ENCODE results near the gene OPCML. TPM values are rescaled to one million over a fixed set of nuclear protein-coding genes. Genes with fewer than 3 reads are reported as not detected.

The OPCML gene
- total and polyA plus RNA-seq, 2 of the 13 experiments (the other 11 are each of a cell fraction or from before 2014, with no cell fraction given): not detected

DNA sequence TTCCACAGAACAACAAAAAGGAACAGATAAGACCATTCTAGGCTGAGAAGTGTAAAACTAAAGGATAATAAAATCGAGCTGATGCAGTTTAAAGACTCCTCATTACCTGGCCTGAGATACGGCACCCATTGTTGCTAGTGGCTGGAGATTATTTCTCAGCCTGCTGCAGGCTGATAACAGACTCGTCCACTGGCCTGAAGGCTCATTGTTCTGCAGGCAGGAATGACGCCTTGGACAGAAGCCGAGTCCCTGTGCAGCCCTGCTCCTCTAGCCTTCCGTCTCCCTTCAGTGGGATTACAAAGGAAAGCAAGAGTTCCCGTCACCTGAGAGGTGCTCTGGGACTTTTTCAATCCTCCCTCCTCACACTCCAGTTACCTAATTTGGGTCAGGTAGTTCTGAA is 1065.3 kb downstream of the OPCML start:
- Histone ChIP-seq H3K4me3 (replicated peaks in 1 of 3; ENCODE audit: insufficient read depth in 1 of 3, low read depth in 2 of 3, low read length in 3 of 3) (no peak overlapping the region), H3K9me3 (ENCODE audit: low read length) (peaks cover 59% of the 10 kb centered on the region), H3K36me3 (replicated peaks in 1 of 2; ENCODE audit: control insufficient read depth in 1 of 2, insufficient read depth in 2 of 2, low read length in 2 of 2) (no peaks in the 10 kb centered on the region), H3K79me2 (ENCODE audit: insufficient read depth, low read length) (no peaks in the 10 kb centered on the region), H4K20me1 (ENCODE audit: insufficient read depth, low read length) (no peaks in the 10 kb centered on the region), H3K4me2 (ENCODE audit: low read depth, low read length) (no peak overlapping the region), H3K27me3 (ENCODE audit: control insufficient read depth in 1 of 2, insufficient read depth in 2 of 2, low read length in 2 of 2) (peaks cover 0 to 1% of the 10 kb centered on the region in 2 experiments; a peak in 1 of 5 replicates), H3K9ac (ENCODE audit: insufficient read depth, low read depth, low read length) (no peak overlapping the region), H3K27ac (ENCODE audit: extremely low read length, insufficient read depth, low read length) (no peak overlapping the region), H2AFZ (ENCODE audit: low read length) (no peak overlapping the region), H3K4me1 (ENCODE audit: insufficient read depth, low read length) (no peaks in the 10 kb centered on the region)
- FAIRE-seq (no peak), ATAC-seq (no peak), DNase-seq (ENCODE audit: low spot score) (no peak)
- intact Hi-C loops (cut with micrococcal nuclease; ENCODE audit: unreplicated experiment): no loop called here
- ChIA-PET CTCF (ENCODE audit: low intra/inter-chr PET ratio, low total read pairs) (no interaction called here), POLR2A (no interaction called here)
- in situ Hi-C loops (cut with HindIII; ENCODE audit: extremely low pct_ligation_motif_present, low pct_unique_long_range_greater_than_20kb): no loop called here
- BruUV-seq (replicated peaks): no TSS peak
- 6% methylated on average over 5 of the region's 7 CpGs for WGBS (ENCODE audit: low lambda C conversion rate)
- no peak for TF ChIP-seq TEAD2 (CRISPR knock-in tag; IDR thresholded peaks at IDR 0.05)
- TF ChIP-seq ZNF891 (CRISPR knock-in tag; IDR thresholded peaks at IDR 0.05): no peak
- TF ChIP-seq, protein P1, sequence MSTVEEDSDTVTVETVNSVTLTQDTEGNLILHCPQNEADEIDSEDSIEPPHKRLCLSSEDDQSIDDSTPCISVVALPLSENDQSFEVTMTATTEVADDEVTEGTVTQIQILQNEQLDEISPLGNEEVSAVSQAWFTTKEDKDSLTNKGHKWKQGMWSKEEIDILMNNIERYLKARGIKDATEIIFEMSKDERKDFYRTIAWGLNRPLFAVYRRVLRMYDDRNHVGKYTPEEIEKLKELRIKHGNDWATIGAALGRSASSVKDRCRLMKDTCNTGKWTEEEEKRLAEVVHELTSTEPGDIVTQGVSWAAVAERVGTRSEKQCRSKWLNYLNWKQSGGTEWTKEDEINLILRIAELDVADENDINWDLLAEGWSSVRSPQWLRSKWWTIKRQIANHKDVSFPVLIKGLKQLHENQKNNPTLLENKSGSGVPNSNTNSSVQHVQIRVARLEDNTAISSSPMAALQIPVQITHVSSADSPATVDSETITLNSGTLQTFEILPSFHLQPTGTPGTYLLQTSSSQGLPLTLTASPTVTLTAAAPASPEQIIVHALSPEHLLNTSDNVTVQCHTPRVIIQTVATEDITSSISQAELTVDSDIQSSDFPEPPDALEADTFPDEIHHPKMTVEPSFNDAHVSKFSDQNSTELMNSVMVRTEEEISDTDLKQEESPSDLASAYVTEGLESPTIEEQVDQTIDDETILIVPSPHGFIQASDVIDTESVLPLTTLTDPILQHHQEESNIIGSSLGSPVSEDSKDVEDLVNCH (CRISPR knock-in tag; IDR thresholded peaks at IDR 0.05): no peak
- TF ChIP-seq, protein P2, sequence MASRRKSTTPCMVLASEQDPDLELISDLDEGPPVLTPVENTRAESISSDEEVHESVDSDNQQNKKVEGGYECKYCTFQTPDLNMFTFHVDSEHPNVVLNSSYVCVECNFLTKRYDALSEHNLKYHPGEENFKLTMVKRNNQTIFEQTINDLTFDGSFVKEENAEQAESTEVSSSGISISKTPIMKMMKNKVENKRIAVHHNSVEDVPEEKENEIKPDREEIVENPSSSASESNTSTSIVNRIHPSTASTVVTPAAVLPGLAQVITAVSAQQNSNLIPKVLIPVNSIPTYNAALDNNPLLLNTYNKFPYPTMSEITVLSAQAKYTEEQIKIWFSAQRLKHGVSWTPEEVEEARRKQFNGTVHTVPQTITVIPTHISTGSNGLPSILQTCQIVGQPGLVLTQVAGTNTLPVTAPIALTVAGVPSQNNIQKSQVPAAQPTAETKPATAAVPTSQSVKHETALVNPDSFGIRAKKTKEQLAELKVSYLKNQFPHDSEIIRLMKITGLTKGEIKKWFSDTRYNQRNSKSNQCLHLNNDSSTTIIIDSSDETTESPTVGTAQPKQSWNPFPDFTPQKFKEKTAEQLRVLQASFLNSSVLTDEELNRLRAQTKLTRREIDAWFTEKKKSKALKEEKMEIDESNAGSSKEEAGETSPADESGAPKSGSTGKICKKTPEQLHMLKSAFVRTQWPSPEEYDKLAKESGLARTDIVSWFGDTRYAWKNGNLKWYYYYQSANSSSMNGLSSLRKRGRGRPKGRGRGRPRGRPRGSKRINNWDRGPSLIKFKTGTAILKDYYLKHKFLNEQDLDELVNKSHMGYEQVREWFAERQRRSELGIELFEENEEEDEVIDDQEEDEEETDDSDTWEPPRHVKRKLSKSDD (CRISPR knock-in tag; IDR thresholded peaks at IDR 0.05; ENCODE audit: low read depth): no peak
- no peak for TF ChIP-seq SRSF4 (IDR thresholded peaks at IDR 0.05; ENCODE audit: low read depth, low read length, poor library complexity, severe bottlenecking)
- TF ChIP-seq ZNF468 (CRISPR knock-in tag; IDR thresholded peaks at IDR 0.05): no peak
- TF ChIP-seq SAP130 (CRISPR knock-in tag; IDR thresholded peaks at IDR 0.05; ENCODE audit: low read depth): no peak
- no peak for TF ChIP-seq ZHX2 (IDR thresholded peaks at IDR 0.05; ENCODE audit: low read depth)
- no peak for TF ChIP-seq ZHX2 (CRISPR knock-in tag; IDR thresholded peaks at IDR 0.05; ENCODE audit: borderline replicate concordance)
- no peak for TF ChIP-seq ZNF816 (CRISPR knock-in tag; IDR thresholded peaks at IDR 0.05; ENCODE audit: borderline replicate concordance)
- no peak for TF ChIP-seq NKX3-1 (CRISPR knock-in tag; IDR thresholded peaks at IDR 0.05)

Data from HepG2 (cell line).